ENCODE data around the gene MCM3AP. TPM values are rescaled to one million over a fixed set of nuclear protein-coding genes. Genes with fewer than 3 reads are reported as not detected.

Gene MCM3AP
- total and polyA plus RNA-seq, 9 of the 15 experiments (the other 6 are each of a cell fraction or from before 2014, with no cell fraction given): 6.5 to 179 (median 69.6) TPM

GRCh38 chr21:46285761-46286647, 593 bp upstream of the MCM3AP start, which contains the start of gene YBEY (continued):
- TF ChIP-seq CHAMP1 (IDR thresholded peaks at IDR 0.05): no peak
- no peak for TF ChIP-seq USF2 (CRISPR knock-in tag; IDR thresholded peaks at IDR 0.05)
- TF ChIP-seq NR3C1 (CRISPR knock-in tag; IDR thresholded peaks at IDR 0.05): peak; percentile 82; the same call in 1 of the 2 replicates
- no peak for TF ChIP-seq ZNF436 (CRISPR knock-in tag; IDR thresholded peaks at IDR 0.05)
- no peak for TF ChIP-seq FOXA1 (IDR thresholded peaks at IDR 0.05; ENCODE audit: borderline replicate concordance)
- TF ChIP-seq PHF21A (IDR thresholded peaks at IDR 0.05; ENCODE audit: borderline replicate concordance, low read depth): 0 out of 2 replicates have a peak, but pooled peaks have one; percentile 55
- peak; percentile 64; the same call in 1 of the 2 replicates for TF ChIP-seq HMGXB4 (CRISPR knock-in tag; IDR thresholded peaks at IDR 0.05)
- TF ChIP-seq ZBTB26 (CRISPR knock-in tag; IDR thresholded peaks at IDR 0.05): no peak
- no peak for TF ChIP-seq ZHX1 (conservative IDR thresholded peaks at IDR 0.05; ENCODE audit: low read length)
- TF ChIP-seq HDAC8 (tag; IDR thresholded peaks at IDR 0.05): peak; percentile 80; the same call in 1 of the 2 replicates
- peak; percentile 20; the same call in 1 of the 2 replicates for TF ChIP-seq CREB3 (tag; conservative IDR thresholded peaks at IDR 0.05; ENCODE audit: low read depth)
- TF ChIP-seq ZBED1 (IDR thresholded peaks at IDR 0.05): no peak
- no peak for TF ChIP-seq TCFL5 (CRISPR knock-in tag; conservative IDR thresholded peaks at IDR 0.05)
- no peak for TF ChIP-seq WHSC1 (IDR thresholded peaks at IDR 0.05; ENCODE audit: low read length)
- peak; percentile 95 for TF ChIP-seq POLR2G (IDR thresholded peaks at IDR 0.05; ENCODE audit: low read depth, low read length)
- TF ChIP-seq TAF9B (IDR thresholded peaks at IDR 0.05; ENCODE audit: partially characterized antibody): peak; percentile 38

Data from K562 (cell line).